HUES48 (cell line): ENCODE measurements around the gene MYH11.

Source experiments
- H3K27ac ChIP-seq: one replicate; pipeline ENCODE4 v1.7.0; 2013; ENCODE audit warnings: low read depth, low read length, inconsistent platforms
- H3K27me3 ChIP-seq: 2 replicates; pipeline ENCODE4 v1.6.1; 2013; ENCODE audit warnings: mild to moderate bottlenecking, low read length; ENCODE audit not compliant: control insufficient read depth, insufficient read depth
- H3K36me3 ChIP-seq: 2 replicates; pipeline ENCODE4 v1.6.1; 2013; ENCODE audit warnings: low read length; ENCODE audit not compliant: control insufficient read depth, insufficient read depth
- H3K4me1 ChIP-seq: 2 replicates; pipeline ENCODE4 v1.6.1; 2013; ENCODE audit warnings: mild to moderate bottlenecking, low read length; ENCODE audit not compliant: control insufficient read depth, insufficient read depth
- H3K4me3 ChIP-seq: 2 replicates; pipeline ENCODE4 v1.5.1; 2013; ENCODE audit warnings: mild to moderate bottlenecking, low read depth, low read length
- H3K9ac ChIP-seq: 2 replicates; pipeline ENCODE4 v1.6.1; 2013; ENCODE audit warnings: mild to moderate bottlenecking, low read depth, low read length, moderate library complexity
- H3K9me3 ChIP-seq: 2 replicates; pipeline ENCODE4 v1.6.1; 2013; ENCODE audit warnings: low read length; ENCODE audit not compliant: control insufficient read depth, insufficient read depth

Gene MYH11

GRCh38 chr16:15856901-15857698 lies at the start of gene MYH11:
TSS of gene MYH11 (minus strand) at chr16:15857028. CDS start at chr16:15838252, 18,776 bp downstream.
- Histone ChIP-seq H3K4me1 (peaks cover 4% of the 10 kb centered on the region; the same call in 1 of the 2 replicates), H3K4me3 (peak within 1 kb of the TSS; percentile 62), H3K27me3 (peaks cover 42% of the 10 kb centered on the region), H3K36me3 (no peaks in the 10 kb centered on the region), H3K27ac (no peak within 1 kb of the TSS), H3K9ac (peak within 1 kb of the TSS; percentile 3; the same call in 1 of the 2 replicates), H3K9me3 (no peaks in the 10 kb centered on the region)

GRCh38 chr16:15906439-15906838 lies 49.6 kb upstream of the MYH11 start:
- no peaks in the 10 kb centered on the region for H3K9me3 ChIP-seq
- H3K9ac ChIP-seq: no peak overlapping the region

GRCh38 chr16:15903960-15904359 lies 47.1 kb upstream of the MYH11 start:
- Histone ChIP-seq H3K4me3 (no peak overlapping the region), H3K9ac (no peak overlapping the region), H3K27ac (no peak overlapping the region), H3K4me1 (no peaks in the 10 kb centered on the region), H3K27me3 (no peaks in the 10 kb centered on the region), H3K9me3 (no peaks in the 10 kb centered on the region), H3K36me3 (no peaks in the 10 kb centered on the region)

More at GRCh38 chr16:15906439-15906838, 49.6 kb upstream of the MYH11 start:
- H3K27me3 ChIP-seq: no peaks in the 10 kb centered on the region
- H3K4me1 ChIP-seq: no peaks in the 10 kb centered on the region
- H3K27ac ChIP-seq: no peak overlapping the region
- no peaks in the 10 kb centered on the region for H3K36me3 ChIP-seq
- no peak overlapping the region for H3K4me3 ChIP-seq

GRCh38 chr16:15900901-15901500 lies 44.2 kb upstream of the MYH11 start:
- Histone ChIP-seq H3K27me3 (no peaks in the 10 kb centered on the region), H3K9me3 (no peaks in the 10 kb centered on the region), H3K4me1 (no peaks in the 10 kb centered on the region), H3K4me3 (no peak overlapping the region), H3K36me3 (no peaks in the 10 kb centered on the region), H3K27ac (no peak overlapping the region), H3K9ac (no peak overlapping the region)

- Histone ChIP-seq H3K9ac (no peak overlapping the region), H3K36me3 (no peaks in the 10 kb centered on the region), H3K27me3 (no peaks in the 10 kb centered on the region), H3K4me3 (no peak overlapping the region), H3K4me1 (no peaks in the 10 kb centered on the region), H3K9me3 (no peaks in the 10 kb centered on the region), H3K27ac (no peak overlapping the region)
These were observed 43.5 kb upstream of the MYH11 start for GRCh38 chr16:15900357-15900756.

GRCh38 chr16:15899538-15900100 lies 42.8 kb upstream of the MYH11 start:
- Histone ChIP-seq H3K9me3 (no peaks in the 10 kb centered on the region), H3K4me3 (no peak overlapping the region), H3K36me3 (no peaks in the 10 kb centered on the region), H3K9ac (no peak overlapping the region), H3K27ac (peak overlapping the region; percentile 69), H3K27me3 (no peaks in the 10 kb centered on the region), H3K4me1 (no peaks in the 10 kb centered on the region)

GRCh38 chr16:15898654-15899053 lies 41.8 kb upstream of the MYH11 start:
- Histone ChIP-seq H3K9me3 (no peaks in the 10 kb centered on the region), H3K4me3 (no peak overlapping the region), H3K36me3 (no peaks in the 10 kb centered on the region), H3K4me1 (no peaks in the 10 kb centered on the region), H3K27ac (no peak overlapping the region), H3K9ac (no peak overlapping the region), H3K27me3 (no peaks in the 10 kb centered on the region)

GRCh38 chr16:15897834-15898254 lies 41.0 kb upstream of the MYH11 start:
- Histone ChIP-seq H3K9me3 (no peaks in the 10 kb centered on the region), H3K27me3 (no peaks in the 10 kb centered on the region), H3K9ac (no peak overlapping the region), H3K27ac (no peak overlapping the region), H3K4me1 (no peaks in the 10 kb centered on the region), H3K4me3 (no peak overlapping the region), H3K36me3 (no peaks in the 10 kb centered on the region)

- Histone ChIP-seq H3K9ac (no peak overlapping the region), H3K36me3 (no peaks in the 10 kb centered on the region), H3K4me1 (no peaks in the 10 kb centered on the region), H3K27ac (no peak overlapping the region), H3K27me3 (no peaks in the 10 kb centered on the region), H3K4me3 (no peak overlapping the region), H3K9me3 (no peaks in the 10 kb centered on the region)
These were observed 40.4 kb upstream of the MYH11 start for GRCh38 chr16:15897121-15897780.

- no peak overlapping the region for H3K4me3 ChIP-seq
- H3K27ac ChIP-seq: no peak overlapping the region
- H3K27me3 ChIP-seq: no peaks in the 10 kb centered on the region
These were observed 37.9 kb upstream of the MYH11 start for GRCh38 chr16:15894571-15895374.

More at GRCh38 chr16:15894571-15895374, 37.9 kb upstream of the MYH11 start:
- no peak overlapping the region for H3K9ac ChIP-seq
- no peaks in the 10 kb centered on the region for H3K9me3 ChIP-seq
- H3K36me3 ChIP-seq: no peaks in the 10 kb centered on the region
- H3K4me1 ChIP-seq: no peaks in the 10 kb centered on the region
